ENCODE results near the gene NEK2. TPM values are rescaled to one million over a fixed set of nuclear protein-coding genes. Genes with fewer than 3 reads are reported as not detected.

Gene NEK2
- total and polyA plus RNA-seq, 2 of the 13 experiments (the other 11 are each of a cell fraction or from before 2014, with no cell fraction given), result 10.9 to 40.8 TPM

DNA sequence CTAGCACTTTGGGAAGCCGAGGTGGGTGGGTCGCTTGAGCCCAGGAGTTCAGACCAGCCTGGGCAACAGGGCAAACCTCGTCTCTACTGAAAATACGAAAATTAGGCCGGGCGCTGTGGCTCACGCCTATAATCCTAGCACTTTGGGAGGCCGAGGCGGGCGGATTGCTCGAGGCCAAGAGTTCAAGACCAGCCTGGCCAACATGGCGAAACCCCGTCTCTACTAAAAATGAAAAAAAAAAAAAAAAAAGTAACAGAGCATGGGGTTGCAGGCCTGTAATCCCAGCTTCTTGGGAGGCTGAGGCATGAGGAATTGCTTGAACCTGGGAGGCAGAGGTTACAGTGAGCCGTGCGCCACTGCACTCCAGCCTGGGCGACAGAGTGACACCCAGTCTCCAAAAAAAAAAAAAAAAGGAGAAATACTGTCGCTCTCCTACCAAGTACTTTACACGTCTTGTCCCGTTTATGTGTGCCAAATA, 724 bp upstream of the NEK2 start (continued):
- TF ChIP-seq, protein P1, sequence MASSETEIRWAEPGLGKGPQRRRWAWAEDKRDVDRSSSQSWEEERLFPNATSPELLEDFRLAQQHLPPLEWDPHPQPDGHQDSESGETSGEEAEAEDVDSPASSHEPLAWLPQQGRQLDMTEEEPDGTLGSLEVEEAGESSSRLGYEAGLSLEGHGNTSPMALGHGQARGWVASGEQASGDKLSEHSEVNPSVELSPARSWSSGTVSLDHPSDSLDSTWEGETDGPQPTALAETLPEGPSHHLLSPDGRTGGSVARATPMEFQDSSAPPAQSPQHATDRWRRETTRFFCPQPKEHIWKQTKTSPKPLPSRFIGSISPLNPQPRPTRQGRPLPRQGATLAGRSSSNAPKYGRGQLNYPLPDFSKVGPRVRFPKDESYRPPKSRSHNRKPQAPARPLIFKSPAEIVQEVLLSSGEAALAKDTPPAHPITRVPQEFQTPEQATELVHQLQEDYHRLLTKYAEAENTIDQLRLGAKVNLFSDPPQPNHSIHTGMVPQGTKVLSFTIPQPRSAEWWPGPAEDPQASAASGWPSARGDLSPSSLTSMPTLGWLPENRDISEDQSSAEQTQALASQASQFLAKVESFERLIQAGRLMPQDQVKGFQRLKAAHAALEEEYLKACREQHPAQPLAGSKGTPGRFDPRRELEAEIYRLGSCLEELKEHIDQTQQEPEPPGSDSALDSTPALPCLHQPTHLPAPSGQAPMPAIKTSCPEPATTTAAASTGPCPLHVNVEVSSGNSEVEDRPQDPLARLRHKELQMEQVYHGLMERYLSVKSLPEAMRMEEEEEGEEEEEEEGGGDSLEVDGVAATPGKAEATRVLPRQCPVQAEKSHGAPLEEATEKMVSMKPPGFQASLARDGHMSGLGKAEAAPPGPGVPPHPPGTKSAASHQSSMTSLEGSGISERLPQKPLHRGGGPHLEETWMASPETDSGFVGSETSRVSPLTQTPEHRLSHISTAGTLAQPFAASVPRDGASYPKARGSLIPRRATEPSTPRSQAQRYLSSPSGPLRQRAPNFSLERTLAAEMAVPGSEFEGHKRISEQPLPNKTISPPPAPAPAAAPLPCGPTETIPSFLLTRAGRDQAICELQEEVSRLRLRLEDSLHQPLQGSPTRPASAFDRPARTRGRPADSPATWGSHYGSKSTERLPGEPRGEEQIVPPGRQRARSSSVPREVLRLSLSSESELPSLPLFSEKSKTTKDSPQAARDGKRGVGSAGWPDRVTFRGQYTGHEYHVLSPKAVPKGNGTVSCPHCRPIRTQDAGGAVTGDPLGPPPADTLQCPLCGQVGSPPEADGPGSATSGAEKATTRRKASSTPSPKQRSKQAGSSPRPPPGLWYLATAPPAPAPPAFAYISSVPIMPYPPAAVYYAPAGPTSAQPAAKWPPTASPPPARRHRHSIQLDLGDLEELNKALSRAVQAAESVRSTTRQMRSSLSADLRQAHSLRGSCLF (CRISPR knock-in tag; IDR thresholded peaks at IDR 0.05; ENCODE audit: borderline replicate concordance), result no peak
- peak; percentile 24; the same call in 1 of the 2 replicates for TF ChIP-seq ZNF230 (CRISPR knock-in tag; IDR thresholded peaks at IDR 0.05)
- TF ChIP-seq, protein P2, sequence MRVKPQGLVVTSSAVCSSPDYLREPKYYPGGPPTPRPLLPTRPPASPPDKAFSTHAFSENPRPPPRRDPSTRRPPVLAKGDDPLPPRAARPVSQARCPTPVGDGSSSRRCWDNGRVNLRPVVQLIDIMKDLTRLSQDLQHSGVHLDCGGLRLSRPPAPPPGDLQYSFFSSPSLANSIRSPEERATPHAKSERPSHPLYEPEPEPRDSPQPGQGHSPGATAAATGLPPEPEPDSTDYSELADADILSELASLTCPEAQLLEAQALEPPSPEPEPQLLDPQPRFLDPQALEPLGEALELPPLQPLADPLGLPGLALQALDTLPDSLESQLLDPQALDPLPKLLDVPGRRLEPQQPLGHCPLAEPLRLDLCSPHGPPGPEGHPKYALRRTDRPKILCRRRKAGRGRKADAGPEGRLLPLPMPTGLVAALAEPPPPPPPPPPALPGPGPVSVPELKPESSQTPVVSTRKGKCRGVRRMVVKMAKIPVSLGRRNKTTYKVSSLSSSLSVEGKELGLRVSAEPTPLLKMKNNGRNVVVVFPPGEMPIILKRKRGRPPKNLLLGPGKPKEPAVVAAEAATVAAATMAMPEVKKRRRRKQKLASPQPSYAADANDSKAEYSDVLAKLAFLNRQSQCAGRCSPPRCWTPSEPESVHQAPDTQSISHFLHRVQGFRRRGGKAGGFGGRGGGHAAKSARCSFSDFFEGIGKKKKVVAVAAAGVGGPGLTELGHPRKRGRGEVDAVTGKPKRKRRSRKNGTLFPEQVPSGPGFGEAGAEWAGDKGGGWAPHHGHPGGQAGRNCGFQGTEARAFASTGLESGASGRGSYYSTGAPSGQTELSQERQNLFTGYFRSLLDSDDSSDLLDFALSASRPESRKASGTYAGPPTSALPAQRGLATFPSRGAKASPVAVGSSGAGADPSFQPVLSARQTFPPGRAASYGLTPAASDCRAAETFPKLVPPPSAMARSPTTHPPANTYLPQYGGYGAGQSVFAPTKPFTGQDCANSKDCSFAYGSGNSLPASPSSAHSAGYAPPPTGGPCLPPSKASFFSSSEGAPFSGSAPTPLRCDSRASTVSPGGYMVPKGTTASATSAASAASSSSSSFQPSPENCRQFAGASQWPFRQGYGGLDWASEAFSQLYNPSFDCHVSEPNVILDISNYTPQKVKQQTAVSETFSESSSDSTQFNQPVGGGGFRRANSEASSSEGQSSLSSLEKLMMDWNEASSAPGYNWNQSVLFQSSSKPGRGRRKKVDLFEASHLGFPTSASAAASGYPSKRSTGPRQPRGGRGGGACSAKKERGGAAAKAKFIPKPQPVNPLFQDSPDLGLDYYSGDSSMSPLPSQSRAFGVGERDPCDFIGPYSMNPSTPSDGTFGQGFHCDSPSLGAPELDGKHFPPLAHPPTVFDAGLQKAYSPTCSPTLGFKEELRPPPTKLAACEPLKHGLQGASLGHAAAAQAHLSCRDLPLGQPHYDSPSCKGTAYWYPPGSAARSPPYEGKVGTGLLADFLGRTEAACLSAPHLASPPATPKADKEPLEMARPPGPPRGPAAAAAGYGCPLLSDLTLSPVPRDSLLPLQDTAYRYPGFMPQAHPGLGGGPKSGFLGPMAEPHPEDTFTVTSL (CRISPR knock-in tag; IDR thresholded peaks at IDR 0.05; ENCODE audit: borderline replicate concordance), result no peak
- TF ChIP-seq ZNF501 (CRISPR knock-in tag; IDR thresholded peaks at IDR 0.05), result peak; percentile 62; the same call in 1 of the 2 replicates
- peak; percentile 5; the same call in 1 of the 2 replicates for TF ChIP-seq ZBTB20 (CRISPR knock-in tag; IDR thresholded peaks at IDR 0.05; ENCODE audit: borderline replicate concordance, low read depth)
- TF ChIP-seq AGO2 (optimal IDR thresholded peaks at IDR 0.05; ENCODE audit: low read depth, low read length), result no peak
- peak; percentile 35; the same call in 1 of the 2 replicates for TF ChIP-seq ZC3H13 (CRISPR knock-in tag; IDR thresholded peaks at IDR 0.05)
- TF ChIP-seq ZMYM3 (CRISPR knock-in tag; IDR thresholded peaks at IDR 0.05), result peak; percentile 58; the same call in 1 of the 2 replicates
- TF ChIP-seq, protein P3, sequence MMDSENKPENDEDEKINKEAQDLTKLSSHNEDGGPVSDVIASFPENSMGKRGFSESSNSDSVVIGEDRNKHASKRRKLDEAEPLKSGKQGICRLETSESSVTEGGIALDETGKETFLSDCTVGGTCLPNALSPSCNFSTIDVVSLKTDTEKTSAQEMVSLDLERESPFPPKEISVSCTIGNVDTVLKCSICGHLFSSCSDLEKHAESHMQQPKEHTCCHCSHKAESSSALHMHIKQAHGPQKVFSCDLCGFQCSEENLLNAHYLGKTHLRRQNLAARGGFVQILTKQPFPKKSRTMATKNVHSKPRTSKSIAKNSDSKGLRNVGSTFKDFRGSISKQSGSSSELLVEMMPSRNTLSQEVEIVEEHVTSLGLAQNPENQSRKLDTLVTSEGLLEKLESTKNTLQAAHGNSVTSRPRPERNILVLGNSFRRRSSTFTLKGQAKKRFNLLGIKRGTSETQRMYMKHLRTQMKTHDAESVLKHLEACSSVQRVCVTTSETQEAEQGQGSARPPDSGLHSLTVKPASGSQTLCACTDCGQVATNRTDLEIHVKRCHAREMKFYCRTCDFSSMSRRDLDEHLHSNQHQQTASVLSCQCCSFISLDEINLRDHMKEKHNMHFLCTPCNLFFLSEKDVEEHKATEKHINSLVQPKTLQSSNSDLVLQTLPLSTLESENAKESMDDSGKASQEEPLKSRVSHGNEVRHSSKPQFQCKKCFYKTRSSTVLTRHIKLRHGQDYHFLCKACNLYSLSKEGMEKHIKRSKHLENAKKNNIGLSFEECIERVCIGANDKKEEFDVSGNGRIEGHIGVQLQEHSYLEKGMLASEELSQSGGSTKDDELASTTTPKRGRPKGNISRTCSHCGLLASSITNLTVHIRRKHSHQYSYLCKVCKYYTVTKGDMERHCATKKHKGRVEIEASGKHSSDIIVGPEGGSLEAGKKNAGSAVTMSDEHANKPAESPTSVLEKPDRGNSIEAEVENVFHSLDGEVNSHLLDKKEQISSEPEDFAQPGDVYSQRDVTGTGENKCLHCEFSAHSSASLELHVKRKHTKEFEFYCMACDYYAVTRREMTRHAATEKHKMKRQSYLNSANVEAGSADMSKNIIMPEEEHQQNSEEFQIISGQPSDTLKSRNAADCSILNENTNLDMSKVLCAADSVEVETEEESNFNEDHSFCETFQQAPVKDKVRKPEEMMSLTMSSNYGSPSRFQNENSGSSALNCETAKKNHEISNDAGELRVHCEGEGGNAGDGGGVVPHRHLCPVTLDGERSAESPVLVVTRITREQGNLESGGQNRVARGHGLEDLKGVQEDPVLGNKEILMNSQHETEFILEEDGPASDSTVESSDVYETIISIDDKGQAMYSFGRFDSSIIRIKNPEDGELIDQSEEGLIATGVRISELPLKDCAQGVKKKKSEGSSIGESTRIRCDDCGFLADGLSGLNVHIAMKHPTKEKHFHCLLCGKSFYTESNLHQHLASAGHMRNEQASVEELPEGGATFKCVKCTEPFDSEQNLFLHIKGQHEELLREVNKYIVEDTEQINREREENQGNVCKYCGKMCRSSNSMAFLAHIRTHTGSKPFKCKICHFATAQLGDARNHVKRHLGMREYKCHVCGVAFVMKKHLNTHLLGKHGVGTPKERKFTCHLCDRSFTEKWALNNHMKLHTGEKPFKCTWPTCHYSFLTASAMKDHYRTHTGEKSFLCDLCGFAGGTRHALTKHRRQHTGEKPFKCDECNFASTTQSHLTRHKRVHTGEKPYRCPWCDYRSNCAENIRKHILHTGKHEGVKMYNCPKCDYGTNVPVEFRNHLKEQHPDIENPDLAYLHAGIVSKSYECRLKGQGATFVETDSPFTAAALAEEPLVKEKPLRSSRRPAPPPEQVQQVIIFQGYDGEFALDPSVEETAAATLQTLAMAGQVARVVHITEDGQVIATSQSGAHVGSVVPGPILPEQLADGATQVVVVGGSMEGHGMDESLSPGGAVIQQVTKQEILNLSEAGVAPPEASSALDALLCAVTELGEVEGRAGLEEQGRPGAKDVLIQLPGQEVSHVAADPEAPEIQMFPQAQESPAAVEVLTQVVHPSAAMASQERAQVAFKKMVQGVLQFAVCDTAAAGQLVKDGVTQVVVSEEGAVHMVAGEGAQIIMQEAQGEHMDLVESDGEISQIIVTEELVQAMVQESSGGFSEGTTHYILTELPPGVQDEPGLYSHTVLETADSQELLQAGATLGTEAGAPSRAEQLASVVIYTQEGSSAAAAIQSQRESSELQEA (CRISPR knock-in tag; IDR thresholded peaks at IDR 0.05; ENCODE audit: not compliant biosample characterization), result no peak

All from HepG2 (cell line).